ENCODE results near the gene P4HTM. TPM values are rescaled to one million over a fixed set of nuclear protein-coding genes. Genes with fewer than 3 reads are reported as not detected.

P4HTM gene
- total and polyA plus RNA-seq, 2 of the 4 experiments (the other 2 are of a cell fraction), result 10.4 to 26.1 TPM

- no peak overlapping the region for H3K56ac ChIP-seq (ENCODE audit: extremely low read depth, insufficient read depth, low read length)
- in situ Hi-C loops (cut with MboI; ENCODE audit: low sequenced_read_pairs) (no loop called here), intact Hi-C loops (cut with micrococcal nuclease) (no loop called here), dilution Hi-C loops (cut with HindIII; ENCODE audit: low sequenced_read_pairs, unreplicated experiment) (no loop called here)
- no peak overlapping the region for H3K27ac ChIP-seq (ENCODE audit: insufficient read depth, low read length)
- no peaks in the 10 kb centered on the region for H3K9me3 ChIP-seq (ENCODE audit: control insufficient read depth, insufficient read depth, low read length)
- no peak overlapping the region for H3K4me3 ChIP-seq (ENCODE audit: insufficient read depth, low read depth, low read length)
- TF ChIP-seq RAD21 (IDR thresholded peaks at IDR 0.05; ENCODE audit: low read length) (no peak), CTCF (conservative IDR thresholded peaks at IDR 0.05; ENCODE audit: low read depth, low read length) (no peak), RFX5 (IDR thresholded peaks at IDR 0.05; ENCODE audit: low read depth, low read length) (no peak), NFE2L2 (IDR thresholded peaks at IDR 0.05; ENCODE audit: low read depth, low read length) (no peak), MXI1 (IDR thresholded peaks at IDR 0.05; ENCODE audit: borderline replicate concordance, low read depth, low read length) (no peak), MAFK (IDR thresholded peaks at IDR 0.05; ENCODE audit: low read depth, low read length) (peak; percentile 94)
- DNase-seq, result no peak
- H3K4ac ChIP-seq (ENCODE audit: low read depth, low read length), result no peak overlapping the region
- H2AFZ ChIP-seq (replicated peaks; ENCODE audit: low read length, poor library complexity), result no peak overlapping the region
- ChIA-PET POLR2A (ENCODE audit: unreplicated experiment) (no interaction called here), CTCF (interaction anchor here (1.1 kb wide), 1 partner anchor 25 kb away, joined by 3 read pairs; the partner anchor contains the start of gene WDR6)
- no peak overlapping the region for H2BK15ac ChIP-seq (ENCODE audit: low read depth, low read length)
- no peak overlapping the region for H3K23ac ChIP-seq (ENCODE audit: low read depth, low read length)
- no peak overlapping the region for H2BK5ac ChIP-seq (ENCODE audit: low read depth, low read length, poor library complexity, severe bottlenecking)
- no peaks in the 10 kb centered on the region for H4K20me1 ChIP-seq (ENCODE audit: insufficient read depth, low read length)
- peaks cover 5% of the 10 kb centered on the region; the same call in 1 of the 2 replicates for H3K9me1 ChIP-seq (ENCODE audit: insufficient read depth, low read length)
- no peaks in the 10 kb centered on the region for H3K27me3 ChIP-seq (ENCODE audit: control insufficient read depth, insufficient read depth, low read length)
- no peak overlapping the region for H2BK20ac ChIP-seq (ENCODE audit: low read depth, low read length)
- H2AK9ac ChIP-seq (replicated peaks; ENCODE audit: low read depth, low read length, poor library complexity), result no peak overlapping the region
- peaks cover 21 to 25% of the 10 kb centered on the region in 2 experiments; a peak in 3 of 4 replicates for H3K79me1 ChIP-seq (ENCODE audit: low read depth in 1 of 2, low read length in 2 of 2)
- no peak overlapping the region for H4K91ac ChIP-seq (ENCODE audit: insufficient read depth, low read depth, low read length)
- no peak overlapping the region for H4K5ac ChIP-seq (ENCODE audit: low read depth, low read length)
- H3K4me1 ChIP-seq (ENCODE audit: control insufficient read depth, insufficient read depth, low read length), result no peaks in the 10 kb centered on the region
- peaks cover 61% of the 10 kb centered on the region for H3K36me3 ChIP-seq (ENCODE audit: control insufficient read depth, insufficient read depth, low read length)
- no peak overlapping the region for H4K8ac ChIP-seq (ENCODE audit: low read depth in 2 of 2, low read length in 2 of 2)
- H3K14ac ChIP-seq (replicated peaks; ENCODE audit: low read depth, low read length), result no peak overlapping the region
- BruUV-seq (replicated peaks), result no TSS peak
- no peak overlapping the region for H2AK5ac ChIP-seq (ENCODE audit: low read depth, low read length)
- H3K18ac ChIP-seq (ENCODE audit: low read depth, low read length), result no peak overlapping the region
- no peak overlapping the region for H3K9ac ChIP-seq (ENCODE audit: low read depth, low read length)
- H3K4me2 ChIP-seq (ENCODE audit: low read depth, low read length), result no peak overlapping the region
- no peak for ATAC-seq (ENCODE audit: low read depth)
- no peak overlapping the region for H2BK120ac ChIP-seq (ENCODE audit: low read depth, low read length)
Measured at GRCh38 chr3:48982016-48982415, 8.0 kb upstream of the P4HTM start.

Measured in IMR-90 (cell line).